ENCODE measurements around the gene HPSE2. TPM values are rescaled to one million over a fixed set of nuclear protein-coding genes. Genes with fewer than 3 reads are reported as not detected.

Gene HPSE2
- polyA plus RNA-seq, 1 donor, result not detected

- no peak for DNase-seq
Observed at GRCh38 chr10:98673171-98673782, 562.4 kb downstream of the HPSE2 start.

GRCh38 chr10:98667081-98667480 is 568.6 kb downstream of the HPSE2 start:
- DNase-seq, result no peak

GRCh38 chr10:98666276-98666675 is 569.4 kb downstream of the HPSE2 start:
- DNase-seq, result no peak

GRCh38 chr10:98664329-98665042 is 571.2 kb downstream of the HPSE2 start:
- DNase-seq, result no peak

GRCh38 chr10:98659951-98660350 is 575.7 kb downstream of the HPSE2 start:
- DNase-seq, result no peak

- no peak for DNase-seq
Observed at GRCh38 chr10:98655492-98655891, 580.2 kb downstream of the HPSE2 start.

GRCh38 chr10:98649170-98649569 is 586.5 kb downstream of the HPSE2 start:
- DNase-seq, result no peak

GRCh38 chr10:98646998-98647917 is 588.4 kb downstream of the HPSE2 start:
- DNase-seq, result no peak

GRCh38 chr10:98644466-98644865 is 591.2 kb downstream of the HPSE2 start:
- DNase-seq, result no peak

GRCh38 chr10:98642281-98642680 is 593.4 kb downstream of the HPSE2 start:
- DNase-seq, result no peak

- no peak for DNase-seq
Observed at GRCh38 chr10:98638920-98639319, 596.7 kb downstream of the HPSE2 start.

GRCh38 chr10:98636921-98637329 is 598.7 kb downstream of the HPSE2 start:
- no peak for DNase-seq

- DNase-seq, result no peak
Observed at GRCh38 chr10:98632456-98633150, 603.0 kb downstream of the HPSE2 start.

- DNase-seq, result no peak
Observed at GRCh38 chr10:98628206-98628605, 607.4 kb downstream of the HPSE2 start.

GRCh38 chr10:98627711-98628110 is 607.9 kb downstream of the HPSE2 start:
- no peak for DNase-seq

GRCh38 chr10:98624963-98625362 is 610.7 kb downstream of the HPSE2 start:
- DNase-seq, result no peak

GRCh38 chr10:98623176-98623575 is 612.5 kb downstream of the HPSE2 start:
- no peak for DNase-seq

- DNase-seq, result no peak
Observed at GRCh38 chr10:98621630-98622029, 614.0 kb downstream of the HPSE2 start.

- no peak for DNase-seq
Observed at GRCh38 chr10:98620503-98620902, 615.1 kb downstream of the HPSE2 start.

- no peak for DNase-seq
Observed at GRCh38 chr10:98619446-98619845, 616.2 kb downstream of the HPSE2 start.

- DNase-seq, result no peak
Observed at GRCh38 chr10:98617906-98618520, 617.6 kb downstream of the HPSE2 start.

GRCh38 chr10:98613446-98613845 is 622.2 kb downstream of the HPSE2 start:
- no peak for DNase-seq

Measured in hindlimb muscle (tissue), 1 donor.